ENCODE measurements around the gene PDS5B. TPM values are rescaled to one million over a fixed set of nuclear protein-coding genes. Genes with fewer than 3 reads are reported as not detected.
"Not testable (repeated sequence)": the region's sequence is repeated elsewhere in the genome, so short reads cannot be mapped to it uniquely, and the experiment has no call there.

PDS5B gene
- total and polyA plus RNA-seq, 2 donors from 2014 or later, result 6.9 to 41.2 TPM

DNA sequence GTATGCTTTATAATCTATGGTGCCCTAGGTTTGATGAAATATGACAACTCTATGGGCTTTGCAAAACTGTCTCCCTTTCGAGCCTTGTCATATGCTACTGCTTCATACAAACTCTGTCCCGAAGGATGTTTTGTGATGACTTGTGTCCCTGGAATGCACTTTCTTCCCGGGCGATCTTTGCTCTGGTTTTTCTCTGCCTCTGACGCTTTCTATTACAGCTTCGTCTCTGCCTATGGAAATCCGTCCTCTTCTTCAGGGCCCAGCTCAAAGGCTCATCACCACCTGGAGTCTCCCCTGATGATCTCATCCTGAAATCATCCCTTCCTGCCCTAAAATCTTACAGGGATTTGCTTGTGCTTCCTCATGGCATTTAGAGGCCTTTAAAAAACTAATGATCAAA, 238.4 kb downstream of the PDS5B start:
- H3K4me3 ChIP-seq (ENCODE audit: low read length in 3 of 3), result no peak overlapping the region
- peak overlapping the region in 1 of 2 donors; percentile 22 for H3K27ac ChIP-seq (ENCODE audit: low read depth in 2 of 2, low read length in 2 of 2)
- no peaks in the 10 kb centered on the region for H3K36me3 ChIP-seq (ENCODE audit: control insufficient read depth in 2 of 3, insufficient read depth in 3 of 3, low read length in 3 of 3)
- TF ChIP-seq, protein P1, sequence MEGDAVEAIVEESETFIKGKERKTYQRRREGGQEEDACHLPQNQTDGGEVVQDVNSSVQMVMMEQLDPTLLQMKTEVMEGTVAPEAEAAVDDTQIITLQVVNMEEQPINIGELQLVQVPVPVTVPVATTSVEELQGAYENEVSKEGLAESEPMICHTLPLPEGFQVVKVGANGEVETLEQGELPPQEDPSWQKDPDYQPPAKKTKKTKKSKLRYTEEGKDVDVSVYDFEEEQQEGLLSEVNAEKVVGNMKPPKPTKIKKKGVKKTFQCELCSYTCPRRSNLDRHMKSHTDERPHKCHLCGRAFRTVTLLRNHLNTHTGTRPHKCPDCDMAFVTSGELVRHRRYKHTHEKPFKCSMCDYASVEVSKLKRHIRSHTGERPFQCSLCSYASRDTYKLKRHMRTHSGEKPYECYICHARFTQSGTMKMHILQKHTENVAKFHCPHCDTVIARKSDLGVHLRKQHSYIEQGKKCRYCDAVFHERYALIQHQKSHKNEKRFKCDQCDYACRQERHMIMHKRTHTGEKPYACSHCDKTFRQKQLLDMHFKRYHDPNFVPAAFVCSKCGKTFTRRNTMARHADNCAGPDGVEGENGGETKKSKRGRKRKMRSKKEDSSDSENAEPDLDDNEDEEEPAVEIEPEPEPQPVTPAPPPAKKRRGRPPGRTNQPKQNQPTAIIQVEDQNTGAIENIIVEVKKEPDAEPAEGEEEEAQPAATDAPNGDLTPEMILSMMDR (IDR thresholded peaks at IDR 0.05; ENCODE audit: borderline replicate concordance, extremely low read depth, insufficient read depth), result no peak
- peaks cover 0 to 3% (median under 1%) of the 10 kb centered on the region in 3 donors for H3K4me1 ChIP-seq (ENCODE audit: control insufficient read depth in 2 of 3, insufficient read depth in 2 of 3, low read depth in 1 of 3, low read length in 3 of 3)
- no peaks in the 10 kb centered on the region for H3K27me3 ChIP-seq (ENCODE audit: control insufficient read depth, insufficient read depth, low read length)
- peaks cover 0 to 2% (median 0%) of the 10 kb centered on the region in 3 donors for H3K9me3 ChIP-seq (ENCODE audit: control insufficient read depth in 2 of 3, insufficient read depth in 1 of 3, low read length in 3 of 3)
- no peak overlapping the region for H3K9ac ChIP-seq (ENCODE audit: low read length in 3 of 3)
- peak in 1 of 5 donors; percentile 57 for DNase-seq
- FAIRE-seq, result no peak
- intact Hi-C loops (cut with DNase I), result no loop called here

GRCh38 chr13:32825481-32825880, 239.2 kb downstream of the PDS5B start:
- no peak overlapping the region for H3K4me3 ChIP-seq (ENCODE audit: low read length in 3 of 3)
- H3K4me1 ChIP-seq (ENCODE audit: control insufficient read depth in 2 of 3, insufficient read depth in 2 of 3, low read depth in 1 of 3, low read length in 3 of 3), result peaks cover 0 to 6% (median 4%) of the 10 kb centered on the region in 3 donors
- TF ChIP-seq, protein P1 (IDR thresholded peaks at IDR 0.05; ENCODE audit: borderline replicate concordance, extremely low read depth, insufficient read depth), result no peak
- peaks cover 0 to 2% (median 0%) of the 10 kb centered on the region in 3 donors for H3K9me3 ChIP-seq (ENCODE audit: control insufficient read depth in 2 of 3, insufficient read depth in 1 of 3, low read length in 3 of 3)
- intact Hi-C loops (cut with DNase I), result no loop called here
- H3K27me3 ChIP-seq (ENCODE audit: control insufficient read depth, insufficient read depth, low read length), result no peaks in the 10 kb centered on the region
- DNase-seq, result no peak
- FAIRE-seq, result no peak
- H3K36me3 ChIP-seq (ENCODE audit: control insufficient read depth in 2 of 3, insufficient read depth in 3 of 3, low read length in 3 of 3), result no peaks in the 10 kb centered on the region
- H3K9ac ChIP-seq (ENCODE audit: low read length in 3 of 3), result no peak overlapping the region
- no peak overlapping the region for H3K27ac ChIP-seq (ENCODE audit: low read depth in 2 of 2, low read length in 2 of 2)

DNA sequence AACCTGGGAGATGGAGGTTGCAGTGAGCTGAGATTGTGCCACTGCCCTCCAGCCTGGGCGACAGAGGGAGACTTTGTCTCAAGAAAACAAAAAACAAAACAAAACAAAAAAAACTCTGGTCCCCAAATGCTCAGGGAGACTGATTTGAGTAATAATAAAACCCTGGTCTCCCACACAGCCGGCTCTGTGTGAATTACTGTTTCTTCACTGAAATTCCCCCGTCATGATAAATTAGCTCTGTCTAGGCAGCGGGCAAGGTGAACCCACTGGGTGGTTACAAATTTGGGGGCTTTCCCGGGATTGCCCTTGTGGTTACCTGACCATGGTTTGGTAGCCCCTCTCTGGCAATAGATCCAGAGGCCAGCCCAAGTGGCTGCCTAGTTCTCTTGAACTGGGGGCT, 240.1 kb downstream of the PDS5B start:
- H3K27ac ChIP-seq (ENCODE audit: low read depth in 2 of 2, low read length in 2 of 2); H3K4me1 ChIP-seq (ENCODE audit: control insufficient read depth in 2 of 3, insufficient read depth in 2 of 3, low read depth in 1 of 3, low read length in 3 of 3); intact Hi-C loops (cut with DNase I); H3K27me3 ChIP-seq (ENCODE audit: control insufficient read depth, insufficient read depth, low read length); H3K9ac ChIP-seq (ENCODE audit: low read length in 3 of 3); H3K4me3 ChIP-seq (ENCODE audit: low read length in 3 of 3); H3K9me3 ChIP-seq (ENCODE audit: control insufficient read depth in 2 of 3, insufficient read depth in 1 of 3, low read length in 3 of 3); FAIRE-seq; H3K36me3 ChIP-seq (ENCODE audit: control insufficient read depth in 2 of 3, insufficient read depth in 3 of 3, low read length in 3 of 3); DNase-seq: not testable (repeated sequence)

Other genes with a start within 250 kb of the PDS5B start
- gene N4BP2L1, start 158.3 kb upstream of the PDS5B start, total RNA-seq, result 14.5 TPM
- gene N4BP2L1, start 158.3 kb upstream of the PDS5B start, polyA plus RNA-seq (ENCODE audit: insufficient read depth, low read depth, low replicate concordance), result 10.1 TPM
- 165 TPM for gene N4BP2L2, start 47.7 kb upstream of the PDS5B start, total RNA-seq
- gene N4BP2L2, start 47.7 kb upstream of the PDS5B start, polyA plus RNA-seq (ENCODE audit: insufficient read depth, low read depth, low replicate concordance), result 71.3 TPM